ENCODE measurements around the gene CDHR2. TPM values are rescaled to one million over a fixed set of nuclear protein-coding genes. Genes with fewer than 3 reads are reported as not detected.

The CDHR2 gene
- total RNA-seq, 1 experiment from 2014 or later = 0.10 TPM

GRCh38 chr5:176533390-176533789, 15.8 kb upstream of the CDHR2 start:
- ATAC-seq = no peak
- H3K9me2 ChIP-seq (ENCODE audit: insufficient read depth) = no peaks in the 10 kb centered on the region
- no peak overlapping the region for H3K4me2 ChIP-seq (ENCODE audit: low read length)
- ChIA-PET CTCF (no interaction called here), RAD21 (ENCODE audit: low non-redundant PET in 1 of 2, low total read pairs in 2 of 2, uncharacterized antibody in 2 of 2, unreplicated experiment in 2 of 2) (no interaction called here), POLR2A (no interaction called here)
- no peak overlapping the region for H3K4me3 ChIP-seq (replicated peaks in 1 of 2; ENCODE audit: low read depth in 1 of 2, low read length in 2 of 2)
- no peaks in the 10 kb centered on the region for H4K20me1 ChIP-seq (ENCODE audit: insufficient read depth)
- intact Hi-C loops (cut with micrococcal nuclease) = no loop called here
- H3K27ac ChIP-seq (ENCODE audit: low read depth, low read length) = no peak overlapping the region; the same call in 1 of the 2 replicates
- TF ChIP-seq SP1 (IDR thresholded peaks at IDR 0.05; ENCODE audit: low read depth) = no peak
- TF ChIP-seq FOSL1 (IDR thresholded peaks at IDR 0.05; ENCODE audit: low read depth) = no peak
- TF ChIP-seq POLR2A (IDR thresholded peaks at IDR 0.05; ENCODE audit: borderline replicate concordance, extremely low read depth, insufficient read depth, insufficient read length) = no peak
- TF ChIP-seq EGR1 (IDR thresholded peaks at IDR 0.05; ENCODE audit: low read depth) = no peak
- no peak for TF ChIP-seq ZNF274 (IDR thresholded peaks at IDR 0.05; ENCODE audit: low read depth, low read length)
- no peak for TF ChIP-seq RAD21 (IDR thresholded peaks at IDR 0.05; ENCODE audit: low read depth)
- TF ChIP-seq POLR2AphosphoS5 (IDR thresholded peaks at IDR 0.05; ENCODE audit: low read depth, low read length) = no peak
- no peak for TF ChIP-seq EZH2phosphoT487 (IDR thresholded peaks at IDR 0.05; ENCODE audit: borderline replicate concordance)
- TF ChIP-seq MAX (IDR thresholded peaks at IDR 0.05) = no peak
- no peak for TF ChIP-seq TCF7L2 (IDR thresholded peaks at IDR 0.05; ENCODE audit: borderline replicate concordance, extremely low read depth, insufficient read depth, insufficient read length)
- no peaks in the 10 kb centered on the region for H3K27me3 ChIP-seq (ENCODE audit: insufficient read depth, low read length)
- no peak for DNase-seq (ENCODE audit: low read depth, low spot score)
- H3K9me3 ChIP-seq (ENCODE audit: control insufficient read depth in 1 of 2, insufficient read depth in 1 of 2, low read depth in 1 of 2, low read length in 2 of 2) = no peaks in the 10 kb centered on the region
- peaks cover 0 to 24% of the 10 kb centered on the region in 2 experiments; a peak in 2 of 4 replicates for H3K36me3 ChIP-seq (ENCODE audit: control insufficient read depth in 1 of 2, insufficient read depth in 2 of 2, low read length in 2 of 2)
- H3K9ac ChIP-seq (ENCODE audit: low read length) = no peak overlapping the region
- peaks cover 45% of the 10 kb centered on the region for H3K79me2 ChIP-seq (ENCODE audit: insufficient read depth, low read length)
- H3K4me1 ChIP-seq (ENCODE audit: control insufficient read depth in 1 of 2, insufficient read depth in 2 of 2, low read length in 2 of 2) = peaks cover 9 to 21% of the 10 kb centered on the region in 2 experiments; a peak in 3 of 4 replicates
- no peak overlapping the region for H2AFZ ChIP-seq (ENCODE audit: low read depth, low read length, poor library complexity, severe bottlenecking)
- no TSS peak for BruUV-seq (replicated peaks)

- no peaks in the 10 kb centered on the region for H3K9me2 ChIP-seq (ENCODE audit: insufficient read depth)
- no peak for TF ChIP-seq MAX (IDR thresholded peaks at IDR 0.05)
- no peak for TF ChIP-seq SIN3A (IDR thresholded peaks at IDR 0.05; ENCODE audit: low read depth)
- TF ChIP-seq ELF1 (IDR thresholded peaks at IDR 0.05; ENCODE audit: borderline replicate concordance, low read depth) = no peak
- no peak for TF ChIP-seq POLR2A (IDR thresholded peaks at IDR 0.05; ENCODE audit: borderline replicate concordance, extremely low read depth, insufficient read depth, insufficient read length)
- H3K4me3 ChIP-seq (replicated peaks in 1 of 2; ENCODE audit: low read depth in 1 of 2, low read length in 2 of 2) = no peak overlapping the region
- peaks cover 45% of the 10 kb centered on the region for H3K79me2 ChIP-seq (ENCODE audit: insufficient read depth, low read length)
- ChIA-PET CTCF (no interaction called here), RAD21 (ENCODE audit: low non-redundant PET in 1 of 2, low total read pairs in 2 of 2, uncharacterized antibody in 2 of 2, unreplicated experiment in 2 of 2) (no interaction called here), POLR2A (no interaction called here)
- DNase-seq (ENCODE audit: low read depth, low spot score) (no peak), ATAC-seq (no peak)
- no peaks in the 10 kb centered on the region for H4K20me1 ChIP-seq (ENCODE audit: insufficient read depth)
- BruUV-seq (replicated peaks) = no TSS peak
- H3K36me3 ChIP-seq (ENCODE audit: control insufficient read depth in 1 of 2, insufficient read depth in 2 of 2, low read length in 2 of 2) = peaks cover 0 to 19% of the 10 kb centered on the region in 2 experiments; a peak in 2 of 4 replicates
- intact Hi-C loops (cut with micrococcal nuclease) = no loop called here
- no peak overlapping the region for H2AFZ ChIP-seq (ENCODE audit: low read depth, low read length, poor library complexity, severe bottlenecking)
- H3K27ac ChIP-seq (ENCODE audit: low read depth, low read length) = no peak overlapping the region; the same call in 1 of the 2 replicates
- no peak overlapping the region for H3K9ac ChIP-seq (ENCODE audit: low read length)
- H3K27me3 ChIP-seq (ENCODE audit: insufficient read depth, low read length) = no peaks in the 10 kb centered on the region
- no peaks in the 10 kb centered on the region for H3K9me3 ChIP-seq (ENCODE audit: control insufficient read depth in 1 of 2, insufficient read depth in 1 of 2, low read depth in 1 of 2, low read length in 2 of 2)
- no peak overlapping the region for H3K4me2 ChIP-seq (ENCODE audit: low read length)
- H3K4me1 ChIP-seq (ENCODE audit: control insufficient read depth in 1 of 2, insufficient read depth in 2 of 2, low read length in 2 of 2) = peaks cover 15 to 27% of the 10 kb centered on the region in 2 experiments; a peak in 3 of 4 replicates
Observed at GRCh38 chr5:176533894-176534611, 15.1 kb upstream of the CDHR2 start.

All from HCT116 (cell line).